Esophagus squamous epithelium (tissue), 4 donors: ENCODE measurements around the gene ADRA1B.

Experiments used
- CTCF ChIP-seq, 6 experiments: fragments of 450-650 bp in 4 of 6; fragments of 200-600 bp in 2 of 6; sonication (generic) in 2 of 6; IDR thresholded peaks; one replicate each; pipeline ENCODE4 v1.5.1; 2016 to 2019; ENCODE audit warnings: antibody characterized with exemption in 6 of 6, mild to moderate bottlenecking in 4 of 6, moderate library complexity in 4 of 6
- POLR2A ChIP-seq, 4 donors: fragments of 450-650 bp; IDR thresholded peaks; one replicate each; pipeline ENCODE4 v1.6.1; 2017; ENCODE audit warnings: antibody characterized with exemption in 4 of 4, mild to moderate bottlenecking in 4 of 4, moderate library complexity in 3 of 4

- TF ChIP-seq POLR2A (IDR thresholded peaks at IDR 0.05) (no peak), CTCF (IDR thresholded peaks at IDR 0.05) (no peak)
Observed at GRCh38 chr5:159902444-159903121, 13.7 kb upstream of the ADRA1B start.
